GM19351 (cell line): ENCODE results near the gene ACSBG1.

Source experiments
- ATAC-seq: cut with Tn5 transposase; IDR thresholded peaks from one replicate; pipeline ENCODE4 v1.9.1; 2021; ENCODE audit warnings: mild to moderate bottlenecking, moderate library complexity; ENCODE audit not compliant: unreplicated experiment

The ACSBG1 gene

DNA sequence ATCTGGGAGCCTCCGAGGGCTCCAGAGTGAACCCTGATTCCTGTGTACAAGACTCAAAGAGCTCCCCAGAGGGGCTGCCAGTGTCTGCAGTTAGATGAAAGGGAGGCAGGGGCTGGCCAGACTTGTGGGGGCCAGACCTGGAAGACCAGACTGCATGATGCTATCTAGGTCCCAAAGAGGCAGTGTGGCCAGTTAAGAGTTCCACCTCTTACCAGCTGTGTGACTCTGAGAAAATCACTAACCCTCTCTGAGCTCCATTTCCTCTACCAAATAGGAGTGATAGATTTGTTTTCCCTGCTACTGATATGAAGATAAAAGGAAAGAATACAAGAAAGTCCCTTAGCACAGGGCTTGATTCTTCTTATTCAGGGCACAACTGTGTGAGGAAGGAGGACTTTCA, 29.0 kb downstream of the ACSBG1 start:
- ATAC-seq = no peak

DNA sequence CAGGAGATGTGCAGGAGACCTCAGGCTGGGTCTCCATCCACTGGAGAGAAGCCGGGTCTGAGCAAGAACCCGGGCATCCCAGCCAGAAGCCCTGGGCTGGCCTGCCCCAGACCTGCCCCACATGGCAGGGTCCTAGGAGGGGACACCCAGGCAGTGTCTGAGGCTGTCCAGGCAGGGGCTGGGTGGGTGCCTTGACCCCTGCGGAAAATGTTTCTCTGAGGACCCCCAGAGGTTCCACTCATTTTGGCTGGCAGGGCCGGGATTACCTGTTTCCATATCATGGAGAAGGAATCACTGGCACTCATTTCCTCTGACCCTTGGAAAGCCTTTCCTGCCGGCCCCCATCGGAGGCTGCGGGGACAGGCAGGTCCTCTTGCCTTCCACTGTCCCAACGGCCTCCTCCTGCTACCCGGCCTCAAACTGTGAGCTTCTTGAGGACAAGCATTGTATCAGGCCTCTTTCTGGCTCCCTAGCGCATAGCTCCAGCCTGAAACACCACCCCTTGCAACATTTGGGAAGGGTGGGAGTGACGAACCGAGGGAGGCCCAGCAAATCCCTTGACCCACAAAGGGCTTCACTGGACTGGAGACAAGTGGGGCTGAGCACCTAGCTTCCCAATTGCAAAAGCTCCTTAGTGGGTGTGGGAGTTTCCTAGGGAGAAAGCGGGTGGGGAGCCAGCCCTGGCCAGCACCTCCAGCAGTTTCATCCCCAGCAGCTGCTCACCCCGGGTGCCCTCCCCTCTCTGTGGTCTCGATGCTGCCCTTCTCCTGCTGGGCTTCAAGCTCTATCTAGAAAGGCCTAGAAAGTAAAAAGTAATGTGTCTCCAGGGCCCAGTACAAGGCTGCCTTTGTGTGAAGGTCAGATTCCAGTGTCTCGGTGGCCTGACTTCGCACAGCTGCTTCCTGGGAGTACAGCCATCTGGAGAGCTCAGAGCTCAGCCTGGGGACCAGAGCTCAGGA, 29.7 kb downstream of the ACSBG1 start:
- ATAC-seq = no peak

DNA sequence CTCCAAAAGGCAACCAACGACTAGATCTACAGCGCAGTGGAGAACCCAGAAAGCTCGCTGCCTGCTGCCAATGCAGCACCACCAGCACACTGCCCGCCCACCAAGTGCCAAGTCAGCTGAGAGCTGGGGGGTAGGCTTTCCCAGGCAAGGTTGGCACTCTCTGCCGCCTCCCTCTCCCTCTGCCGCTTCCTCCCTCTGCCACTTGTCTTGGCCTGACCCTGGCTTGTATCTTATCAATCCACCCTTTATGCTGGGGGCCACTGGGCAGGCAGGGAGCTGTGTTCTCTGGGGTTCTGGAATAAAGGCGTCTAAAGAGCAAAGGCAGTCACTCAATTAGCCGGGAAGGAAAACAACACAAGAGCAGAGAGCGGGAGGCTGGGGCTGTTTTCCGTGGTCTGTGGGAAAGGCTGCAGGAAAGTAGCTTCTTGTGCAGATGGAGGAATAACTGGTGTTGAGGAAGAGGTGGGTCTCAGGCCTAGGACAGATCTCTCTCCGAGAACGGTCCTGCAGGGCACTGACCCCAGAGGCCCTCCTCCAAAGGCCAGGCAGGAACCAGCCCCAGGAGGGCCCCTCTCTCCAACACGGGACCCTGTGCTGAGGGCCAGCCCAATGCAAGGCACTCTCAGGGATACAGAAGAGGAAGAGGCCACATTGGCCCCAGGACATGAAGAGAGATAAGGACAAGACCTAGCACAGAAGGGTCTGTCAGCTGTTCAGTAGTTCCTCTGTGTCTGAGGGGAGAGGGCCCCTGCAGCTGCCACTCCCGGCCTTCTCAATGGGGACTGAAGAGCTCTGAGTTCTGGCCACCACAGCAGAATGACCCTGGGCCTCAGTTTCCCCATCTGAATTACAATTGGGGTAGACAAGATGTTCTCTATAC, 30.8 kb downstream of the ACSBG1 start:
- no peak for ATAC-seq

GRCh38 chr15:78201281-78202190, 32.8 kb downstream of the ACSBG1 start:
- ATAC-seq = no peak

- ATAC-seq = no peak
These were observed 34.0 kb downstream of the ACSBG1 start for GRCh38 chr15:78200276-78200930.

DNA sequence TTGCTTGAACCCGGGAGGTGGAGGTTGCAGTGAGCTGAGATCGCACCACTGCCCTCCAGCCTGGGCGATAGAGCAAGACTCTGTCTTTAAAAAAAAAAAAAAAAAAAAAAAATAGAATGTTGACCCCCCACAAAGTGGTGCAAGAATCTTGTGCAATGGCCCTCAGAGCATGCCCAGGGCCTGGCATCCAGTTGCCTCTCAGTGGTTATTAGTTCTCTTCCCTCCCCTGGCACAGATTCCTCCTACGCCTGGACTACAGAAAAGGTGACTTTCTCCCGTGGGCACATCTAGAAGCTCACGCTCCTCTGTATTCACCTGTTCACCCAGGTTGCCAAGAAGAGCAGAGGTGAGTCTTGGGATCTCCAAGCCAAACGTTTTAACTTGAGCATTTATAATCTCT, 36.7 kb downstream of the ACSBG1 start:
- no peak for ATAC-seq

DNA sequence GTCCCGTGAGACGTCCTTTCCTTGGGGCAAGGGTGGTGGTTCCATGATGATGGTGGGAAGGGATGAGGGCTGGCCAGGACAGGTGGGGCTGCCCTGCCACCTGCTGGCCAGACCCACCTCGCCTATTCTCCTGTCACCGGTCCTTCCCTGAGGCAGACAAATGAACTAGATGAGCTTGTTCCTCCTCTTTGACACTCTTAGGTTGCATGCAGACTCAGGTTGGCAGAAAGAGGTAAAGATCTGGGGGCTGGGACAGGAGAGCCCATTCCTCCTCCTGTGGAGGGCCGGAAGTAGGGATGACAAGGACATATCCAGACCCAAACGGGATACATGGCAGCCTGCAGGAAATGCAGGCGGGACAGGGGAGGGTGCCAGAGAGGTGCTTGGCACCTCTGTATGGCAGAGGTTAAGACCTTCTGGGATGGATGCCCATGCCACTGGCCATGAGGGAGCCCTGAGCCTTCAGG, 38.6 kb downstream of the ACSBG1 start:
- no peak for ATAC-seq

GRCh38 chr15:78194568-78194925, 39.8 kb downstream of the ACSBG1 start:
- no peak for ATAC-seq

- no peak for ATAC-seq
These were observed 40.4 kb downstream of the ACSBG1 start for GRCh38 chr15:78193731-78194567.

- ATAC-seq = no peak
These were observed 41.4 kb downstream of the ACSBG1 start for GRCh38 chr15:78192826-78193594.

DNA sequence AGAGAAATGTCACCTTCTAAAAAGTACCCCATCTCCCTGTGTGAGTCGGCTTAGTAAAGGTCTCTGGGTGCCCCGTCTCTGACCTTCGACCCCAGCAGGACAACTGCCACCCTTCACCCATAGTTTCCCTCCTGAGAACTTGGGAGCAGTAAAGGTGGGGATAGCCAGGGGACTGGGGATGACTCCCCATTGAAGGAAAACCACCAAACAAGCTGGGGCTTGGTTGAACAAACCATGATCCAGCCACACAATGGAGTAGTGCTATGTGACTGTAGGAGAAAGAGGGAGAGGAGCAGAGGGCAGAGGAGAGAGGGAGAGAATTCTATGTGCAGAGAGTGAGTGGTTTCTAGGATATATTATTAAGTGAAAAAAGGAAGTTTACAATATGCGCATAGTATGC, 51.5 kb downstream of the ACSBG1 start:
- ATAC-seq = no peak

- ATAC-seq = no peak
These were observed 52.0 kb downstream of the ACSBG1 start for GRCh38 chr15:78182336-78182700.

- no peak for ATAC-seq
These were observed 54.5 kb downstream of the ACSBG1 start for GRCh38 chr15:78179906-78180305.

- ATAC-seq = no peak
These were observed 55.0 kb downstream of the ACSBG1 start for GRCh38 chr15:78179286-78179840.

GRCh38 chr15:78178064-78178463, 56.3 kb downstream of the ACSBG1 start:
- ATAC-seq = no peak

GRCh38 chr15:78177447-78177873, 56.9 kb downstream of the ACSBG1 start:
- no peak for ATAC-seq

DNA sequence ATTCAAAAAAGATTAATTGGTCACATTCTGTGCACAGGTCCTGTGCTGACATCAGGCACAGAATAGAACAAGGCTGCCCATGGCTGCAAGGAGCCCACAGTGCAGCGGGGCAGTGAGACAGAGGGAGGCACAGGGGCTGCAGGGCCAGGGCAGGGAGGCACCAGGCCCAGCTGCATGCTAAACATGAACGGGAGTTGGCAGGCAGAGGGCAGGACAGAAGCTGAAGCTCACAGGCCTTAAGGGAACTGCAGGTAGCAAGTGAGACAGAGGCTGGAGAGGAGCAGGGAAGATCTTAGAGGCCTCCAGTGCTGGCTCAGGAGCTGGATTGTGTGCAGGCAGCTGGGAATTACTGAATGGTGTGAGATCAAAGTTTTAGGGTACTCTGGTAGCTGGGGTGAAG, 59.0 kb downstream of the ACSBG1 start:
- no peak for ATAC-seq

DNA sequence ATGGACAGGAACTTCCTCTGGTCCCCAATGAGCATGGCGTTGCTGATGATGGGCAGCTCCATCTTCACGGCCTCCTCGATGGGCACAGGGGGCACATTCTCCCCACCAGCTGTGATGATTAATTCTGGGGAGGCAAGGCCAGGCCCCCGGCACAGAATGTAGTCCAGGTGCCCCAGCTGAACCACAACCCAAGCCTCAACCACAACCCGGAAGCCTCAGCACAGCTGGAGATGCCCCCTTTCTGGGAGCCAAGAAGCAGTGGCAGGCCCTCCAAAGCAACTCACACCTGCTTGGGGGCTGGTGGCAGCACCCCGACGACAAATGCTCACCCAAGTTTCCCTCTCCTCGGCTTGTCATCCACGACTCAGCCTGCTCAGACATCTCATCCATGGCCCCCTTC, 60.0 kb downstream of the ACSBG1 start:
- ATAC-seq = no peak
